Ovary (tissue), 3 donors: ENCODE measurements around the gene NCS1.

Source experiments
- CTCF ChIP-seq, 3 donors: fragments of 450-650 bp in 2 of 3; fragments of 200-600 bp in 1 of 3; IDR thresholded peaks; one replicate each; pipeline versions ENCODE4 v1.5.1 to v1.8.0; 2016 to 2022; ENCODE audit warnings: antibody characterized with exemption in 3 of 3, mild to moderate bottlenecking in 1 of 3
- EP300 ChIP-seq: sonication (generic); formaldehyde crosslinking; IDR thresholded peaks from one replicate; pipeline ENCODE4 v1.6.1; 2017; ENCODE audit warnings: antibody characterized with exemption
- POLR2A ChIP-seq: fragments of 450-650 bp; IDR thresholded peaks from one replicate; pipeline ENCODE4 v1.6.1; 2017; ENCODE audit warnings: antibody characterized with exemption, mild to moderate bottlenecking, moderate library complexity
- donor health status: DM: no; HTN: no; CAD: no.

DNA sequence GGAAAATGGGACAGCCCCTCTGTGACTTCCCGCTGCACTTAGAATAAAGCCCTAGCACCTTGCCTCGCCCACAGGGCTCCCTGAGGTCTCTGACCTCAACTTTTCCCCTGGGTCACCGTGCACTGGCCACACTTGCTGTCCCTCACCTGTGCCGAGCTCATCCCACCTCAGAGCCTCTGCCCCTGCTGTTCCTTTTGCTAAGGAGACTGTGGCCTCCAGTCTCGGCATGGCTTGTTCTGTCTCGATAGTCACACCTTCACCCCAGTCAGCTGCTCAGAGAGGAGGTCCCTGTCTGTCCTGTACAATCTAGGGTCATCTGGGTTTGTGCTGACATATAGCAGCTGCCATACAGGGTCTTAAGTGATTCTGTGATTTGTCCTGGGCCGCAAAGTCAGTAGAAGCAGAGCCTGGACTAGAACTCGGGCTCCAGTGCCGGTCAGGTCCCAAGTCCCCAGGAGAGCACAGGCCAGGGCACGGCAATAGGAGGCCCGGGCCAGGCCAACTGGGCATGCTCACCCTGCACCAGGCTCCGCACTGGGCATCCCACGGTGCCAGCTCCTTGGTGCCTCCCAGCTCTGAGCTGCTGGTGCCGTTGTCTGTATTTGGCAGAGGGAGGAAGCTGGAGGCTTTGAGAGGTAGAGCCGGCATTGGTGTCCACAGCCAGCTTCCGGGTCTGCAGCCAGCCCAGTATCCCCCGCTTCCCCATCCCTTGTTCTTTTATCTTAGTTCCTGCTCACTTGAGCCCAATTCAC, 35.2 kb downstream of the NCS1 start:
- TF ChIP-seq CTCF (IDR thresholded peaks at IDR 0.05) (no peak), EP300 (no peak), POLR2A (no peak)
